Esophagus squamous epithelium (tissue), 4 donors: ENCODE results near the gene MAPK12.

Experiments
- POLR2A ChIP-seq, 4 donors: fragments of 450-650 bp; IDR thresholded peaks; one replicate each; pipeline ENCODE4 v1.6.1; 2017; ENCODE audit warnings: antibody characterized with exemption in 4 of 4, mild to moderate bottlenecking in 4 of 4, moderate library complexity in 3 of 4
- TF ChIP-seq, protein P1 (sequence below), 6 experiments: fragments of 450-650 bp in 4 of 6; fragments of 200-600 bp in 2 of 6; sonication (generic) in 2 of 6; IDR thresholded peaks; one replicate each; pipeline ENCODE4 v1.5.1; 2016 to 2019; ENCODE audit warnings: antibody characterized with exemption in 6 of 6, mild to moderate bottlenecking in 4 of 6, moderate library complexity in 4 of 6

- TF ChIP-seq POLR2A (IDR thresholded peaks at IDR 0.05) = no peak
- TF ChIP-seq, protein P1, sequence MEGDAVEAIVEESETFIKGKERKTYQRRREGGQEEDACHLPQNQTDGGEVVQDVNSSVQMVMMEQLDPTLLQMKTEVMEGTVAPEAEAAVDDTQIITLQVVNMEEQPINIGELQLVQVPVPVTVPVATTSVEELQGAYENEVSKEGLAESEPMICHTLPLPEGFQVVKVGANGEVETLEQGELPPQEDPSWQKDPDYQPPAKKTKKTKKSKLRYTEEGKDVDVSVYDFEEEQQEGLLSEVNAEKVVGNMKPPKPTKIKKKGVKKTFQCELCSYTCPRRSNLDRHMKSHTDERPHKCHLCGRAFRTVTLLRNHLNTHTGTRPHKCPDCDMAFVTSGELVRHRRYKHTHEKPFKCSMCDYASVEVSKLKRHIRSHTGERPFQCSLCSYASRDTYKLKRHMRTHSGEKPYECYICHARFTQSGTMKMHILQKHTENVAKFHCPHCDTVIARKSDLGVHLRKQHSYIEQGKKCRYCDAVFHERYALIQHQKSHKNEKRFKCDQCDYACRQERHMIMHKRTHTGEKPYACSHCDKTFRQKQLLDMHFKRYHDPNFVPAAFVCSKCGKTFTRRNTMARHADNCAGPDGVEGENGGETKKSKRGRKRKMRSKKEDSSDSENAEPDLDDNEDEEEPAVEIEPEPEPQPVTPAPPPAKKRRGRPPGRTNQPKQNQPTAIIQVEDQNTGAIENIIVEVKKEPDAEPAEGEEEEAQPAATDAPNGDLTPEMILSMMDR (IDR thresholded peaks at IDR 0.05) = no peak
Measured at GRCh38 chr22:50225200-50225969, 36.1 kb downstream of the MAPK12 start.
